Mucosa of gallbladder (tissue), 1 donor: ENCODE results near the gene PTGIR. TPM values are rescaled to one million over a fixed set of nuclear protein-coding genes. Genes with fewer than 3 reads are reported as not detected.

Experiments
- DNase-seq: peaks from one replicate; pipeline ENCODE4 v3.0.0-alpha.2; 2020; ENCODE audit warnings: low spot score
- total RNA-seq: library from RNA; stranded (reverse); gene quantifications from one replicate; pipeline ENCODE4 v1.2.1, GENCODE V29; 2021
- donor health status: DM: no; HTN: no; CAD: no.

The PTGIR gene
- total RNA-seq, 1 donor from 2014 or later = 1.7 TPM

GRCh38 chr19:46616631-46617322, 8.1 kb downstream of the PTGIR start:
- DNase-seq = no peak

GRCh38 chr19:46615966-46616365, 8.9 kb downstream of the PTGIR start:
- no peak for DNase-seq

- DNase-seq = peak; percentile 85
These were observed 10.7 kb downstream of the PTGIR start for GRCh38 chr19:46614114-46614722.

GRCh38 chr19:46613525-46613924, 11.4 kb downstream of the PTGIR start:
- no peak for DNase-seq

GRCh38 chr19:46611776-46612175, 13.1 kb downstream of the PTGIR start:
- no peak for DNase-seq

- DNase-seq = no peak
These were observed 13.8 kb downstream of the PTGIR start for GRCh38 chr19:46610851-46611770.

GRCh38 chr19:46610413-46610775, 14.5 kb downstream of the PTGIR start:
- no peak for DNase-seq

- no peak for DNase-seq
These were observed 15.1 kb downstream of the PTGIR start for GRCh38 chr19:46609511-46610412.

GRCh38 chr19:46608581-46609345, 16.1 kb downstream of the PTGIR start:
- DNase-seq = no peak

- DNase-seq = no peak
These were observed 16.7 kb downstream of the PTGIR start for GRCh38 chr19:46608178-46608577.

- no peak for DNase-seq
These were observed 17.4 kb downstream of the PTGIR start for GRCh38 chr19:46607448-46607841.

GRCh38 chr19:46606681-46607447, 18.0 kb downstream of the PTGIR start:
- no peak for DNase-seq

- no peak for DNase-seq
These were observed 18.9 kb downstream of the PTGIR start for GRCh38 chr19:46606019-46606418.

GRCh38 chr19:46605356-46605821, 19.5 kb downstream of the PTGIR start:
- no peak for DNase-seq

- no peak for DNase-seq
These were observed 20.0 kb downstream of the PTGIR start for GRCh38 chr19:46604781-46605355.

GRCh38 chr19:46603752-46604231, 21.1 kb downstream of the PTGIR start:
- DNase-seq = no peak

GRCh38 chr19:46603195-46603637, 21.7 kb downstream of the PTGIR start:
- peak; percentile 69 for DNase-seq

- DNase-seq = no peak
These were observed 22.3 kb downstream of the PTGIR start for GRCh38 chr19:46602392-46603194.
